ENCODE results near the gene OR10D3. TPM values are rescaled to one million over a fixed set of nuclear protein-coding genes. Genes with fewer than 3 reads are reported as not detected.
"Not testable (repeated sequence)": the region's sequence is repeated elsewhere in the genome, so short reads cannot be mapped to it uniquely, and the experiment has no call there.

The OR10D3 gene
- total and polyA plus RNA-seq, 4 donors: not detected

- no peak for TF ChIP-seq NR2F2 (IDR thresholded peaks at IDR 0.05)
Measured at GRCh38 chr11:124222407-124222806, 39.3 kb downstream of the OR10D3 start (continued).

- not testable (repeated sequence) for H3K36me3 ChIP-seq (ENCODE audit: control insufficient read depth in 4 of 4, insufficient read depth in 3 of 4, low read depth in 1 of 4, low read length in 3 of 4); H3K4me3 ChIP-seq (ENCODE audit: low read depth in 1 of 3, low read length in 3 of 3); H3K27ac ChIP-seq (ENCODE audit: low read depth in 1 of 2, low read length in 2 of 2); H3K9me3 ChIP-seq (ENCODE audit: control insufficient read depth in 4 of 4, low read length in 3 of 4); H3K4me1 ChIP-seq (ENCODE audit: control insufficient read depth in 4 of 4, insufficient read depth in 4 of 4, low read length in 3 of 4); DNase-seq (ENCODE audit: low spot score); H3K27me3 ChIP-seq (ENCODE audit: control insufficient read depth in 4 of 4, insufficient read depth in 4 of 4, low read length in 3 of 4); H3K9ac ChIP-seq (ENCODE audit: low read depth in 1 of 2, low read length in 2 of 2)
- WGBS: 59% methylated on average over 9 of the region's 9 CpGs
Measured at GRCh38 chr11:124224618-124225423, 41.7 kb downstream of the OR10D3 start.

GRCh38 chr11:124225471-124225870 lies 42.3 kb downstream of the OR10D3 start:
- no peak for DNase-seq (ENCODE audit: low spot score)
- TF ChIP-seq CTCF (IDR thresholded peaks at IDR 0.05; ENCODE audit: low read depth, low read length, missing input control) (no peak), GABPA (IDR thresholded peaks at IDR 0.05 in 1 of 2, conservative IDR thresholded peaks at IDR 0.05 in 1 of 2) (no peak), NR2F2 (IDR thresholded peaks at IDR 0.05) (no peak), ATF3 (IDR thresholded peaks at IDR 0.05) (no peak), EGR1 (IDR thresholded peaks at IDR 0.05; ENCODE audit: low read depth in 2 of 2) (no peak), RAD21 (IDR thresholded peaks at IDR 0.05) (no peak), SP1 (IDR thresholded peaks at IDR 0.05) (no peak), TAF1 (conservative IDR thresholded peaks at IDR 0.05) (no peak), JUND (IDR thresholded peaks at IDR 0.05) (no peak), FOXA1 (IDR thresholded peaks at IDR 0.05) (no peak), HNF4A (conservative IDR thresholded peaks at IDR 0.05) (no peak), YY1 (IDR thresholded peaks at IDR 0.05) (no peak), FOXA2 (IDR thresholded peaks at IDR 0.05) (no peak), MAX (IDR thresholded peaks at IDR 0.05) (no peak), ZBTB33 (IDR thresholded peaks at IDR 0.05) (no peak), RXRA (IDR thresholded peaks at IDR 0.05) (no peak), HNF4G (IDR thresholded peaks at IDR 0.05) (no peak), REST (IDR thresholded peaks at IDR 0.05) (no peak)
- Histone ChIP-seq H3K9me3 (ENCODE audit: control insufficient read depth in 4 of 4, low read length in 3 of 4) (no peaks in the 10 kb centered on the region), H3K4me3 (ENCODE audit: low read depth in 1 of 3, low read length in 3 of 3) (no peak overlapping the region), H3K36me3 (ENCODE audit: control insufficient read depth in 4 of 4, insufficient read depth in 3 of 4, low read depth in 1 of 4, low read length in 3 of 4) (no peaks in the 10 kb centered on the region), H3K27ac (ENCODE audit: low read depth in 1 of 2, low read length in 2 of 2) (no peak overlapping the region), H3K4me1 (ENCODE audit: control insufficient read depth in 4 of 4, insufficient read depth in 4 of 4, low read length in 3 of 4) (no peaks in the 10 kb centered on the region), H3K9ac (ENCODE audit: low read depth in 1 of 2, low read length in 2 of 2) (no peak overlapping the region), H3K27me3 (ENCODE audit: control insufficient read depth in 4 of 4, insufficient read depth in 4 of 4, low read length in 3 of 4) (peaks cover 0 to 2% (median 0%) of the 10 kb centered on the region in 4 donors)
- WGBS: 67% methylated on average over 1 of the region's 1 CpG

Data from liver (tissue), 9 donors.